SW 1271 (cell line): Measurements from ENCODE around the gene TARP.
"Not testable (repeated sequence)": the region's sequence is repeated elsewhere in the genome, so short reads cannot be mapped to it uniquely, and the experiment has no call there.

Experiments
- DNase-seq, 2 experiments: peaks; one replicate each; lab custom pipeline; 2025; lab: John Stamatoyannopoulos, UW

The TARP gene

DNA sequence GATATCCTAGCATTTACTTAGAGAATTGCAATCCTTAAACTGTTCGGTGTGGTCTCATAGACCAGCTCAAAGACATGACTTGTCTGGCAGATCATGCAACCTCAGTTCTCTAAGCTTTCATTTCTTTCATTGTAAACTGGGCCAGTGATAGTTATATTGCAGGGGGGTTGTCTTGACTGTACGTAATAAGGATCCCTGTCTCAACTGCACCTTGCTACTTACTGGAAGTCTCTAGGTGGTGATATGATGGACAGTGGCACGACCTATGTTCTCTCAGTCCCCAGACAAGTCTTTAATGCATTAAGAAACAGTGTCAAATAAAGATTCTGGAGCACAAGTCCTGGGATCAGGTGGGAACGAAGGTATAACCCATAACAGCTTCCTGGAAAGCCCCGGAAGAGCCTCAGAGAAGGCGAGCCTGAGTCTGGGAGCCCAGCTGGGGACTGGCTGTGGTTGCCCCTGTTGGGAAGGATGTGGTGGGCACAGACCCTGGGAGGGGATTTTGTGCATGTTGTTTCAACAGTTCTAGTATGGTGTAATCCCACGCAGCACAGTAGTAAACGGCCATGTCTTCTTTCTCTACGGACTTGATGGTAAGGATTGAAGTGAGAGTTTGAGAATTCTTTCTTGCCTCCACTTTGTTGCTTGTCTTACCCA lies 26.0 kb upstream of the TARP start:
- no peak for DNase-seq

DNA sequence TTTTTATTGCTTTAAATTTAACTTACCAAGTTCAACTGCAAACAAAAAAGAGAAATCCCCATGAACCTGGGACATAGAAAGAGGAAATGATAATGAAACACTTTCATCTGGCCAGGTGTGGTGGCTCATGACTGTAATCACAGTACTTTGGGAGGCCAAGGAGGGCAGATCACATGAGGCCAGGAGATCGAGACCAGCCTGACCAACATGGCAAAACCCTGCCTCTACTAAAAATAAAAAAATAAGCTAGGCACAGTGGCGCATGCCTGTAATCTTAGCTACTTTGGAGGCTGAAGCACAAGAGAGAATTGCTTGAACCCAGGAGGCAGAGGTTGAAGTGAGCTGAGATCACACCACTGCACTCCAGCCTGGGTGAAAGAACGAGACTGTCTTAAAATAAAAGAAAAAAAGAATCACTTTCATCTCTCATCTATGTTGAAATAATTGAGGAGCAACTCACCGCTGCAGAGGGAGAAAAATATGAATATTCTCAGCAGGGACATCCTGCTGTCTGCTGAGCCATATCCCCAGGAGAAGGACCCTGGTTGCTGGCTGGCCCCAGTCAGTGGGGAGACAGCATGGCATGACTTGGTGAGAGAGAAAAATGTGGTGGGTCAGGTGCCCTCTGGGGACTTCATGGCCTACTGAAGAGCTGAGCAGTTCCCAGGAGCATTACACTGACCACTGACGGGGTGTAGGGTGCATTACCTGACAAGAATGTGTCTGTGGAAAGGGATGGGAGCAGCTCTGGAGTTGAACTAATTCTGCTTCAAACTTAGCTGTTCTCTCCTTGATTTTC lies 22.8 kb upstream of the TARP start:
- DNase-seq = no peak

DNA sequence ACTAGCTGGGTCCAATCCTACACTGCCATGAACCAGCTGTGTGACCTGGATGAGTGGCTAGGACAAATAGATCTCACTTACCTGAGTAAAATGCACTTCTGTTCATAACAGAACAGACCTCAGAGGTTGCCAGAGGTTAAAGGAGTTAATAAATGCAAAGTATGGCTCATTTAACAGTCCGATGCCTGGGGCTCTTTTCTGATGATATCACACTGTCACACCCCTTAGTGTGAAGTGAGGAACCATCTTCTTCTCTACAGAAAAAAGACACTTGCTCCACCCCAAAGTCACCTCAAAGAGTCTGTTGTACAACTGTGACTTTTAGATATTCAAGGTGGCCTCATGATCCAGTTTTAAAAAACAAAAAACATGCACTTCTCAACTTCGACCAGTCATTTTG lies 21.5 kb upstream of the TARP start:
- DNase-seq = no peak

- no peak for DNase-seq
These were observed 19.0 kb upstream of the TARP start for GRCh38 chr7:38292442-38292841.

DNA sequence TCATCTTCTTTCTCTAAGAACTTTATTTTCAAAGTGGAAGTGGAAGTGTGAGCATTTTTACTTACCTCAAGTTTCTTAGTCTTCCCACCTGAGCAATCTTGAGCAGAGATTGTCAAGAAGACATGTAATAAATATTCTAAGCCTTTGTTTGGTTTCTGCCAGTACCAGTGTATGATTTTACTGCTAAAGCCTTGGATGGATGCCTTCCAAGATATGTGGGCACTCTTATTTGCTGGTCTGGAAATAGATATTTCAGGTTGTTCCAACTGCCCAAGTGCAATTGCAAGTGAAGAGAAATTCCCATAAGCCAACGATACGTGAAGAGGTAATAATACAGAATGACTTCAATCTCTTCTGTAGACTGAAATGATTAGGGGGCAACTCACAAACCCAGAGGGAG lies 18.2 kb upstream of the TARP start:
- no peak for DNase-seq

GRCh38 chr7:38291117-38291647 lies 17.7 kb upstream of the TARP start:
- no peak for DNase-seq

DNA sequence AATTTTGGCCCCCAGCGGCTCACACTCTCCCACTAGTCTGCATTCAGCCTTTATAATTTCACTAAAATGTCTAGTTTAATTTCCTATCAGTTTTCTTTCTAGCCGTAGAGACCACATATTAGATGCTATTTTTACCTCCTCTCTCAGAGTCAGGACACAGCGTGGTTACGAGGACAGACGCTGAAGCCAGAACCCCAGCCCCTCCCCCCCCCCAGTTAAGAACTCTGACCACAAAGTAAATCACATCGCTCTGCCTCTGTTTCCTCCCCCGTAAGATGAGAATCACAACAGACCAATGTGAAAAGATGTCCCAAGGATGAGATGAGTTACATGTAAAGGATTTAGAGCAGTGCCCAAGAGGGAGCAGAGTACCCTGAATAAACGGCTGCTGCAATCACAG lies 11.1 kb upstream of the TARP start:
- DNase-seq = no peak

- DNase-seq = no peak
These were observed 10.4 kb upstream of the TARP start for GRCh38 chr7:38283809-38284208.

DNA sequence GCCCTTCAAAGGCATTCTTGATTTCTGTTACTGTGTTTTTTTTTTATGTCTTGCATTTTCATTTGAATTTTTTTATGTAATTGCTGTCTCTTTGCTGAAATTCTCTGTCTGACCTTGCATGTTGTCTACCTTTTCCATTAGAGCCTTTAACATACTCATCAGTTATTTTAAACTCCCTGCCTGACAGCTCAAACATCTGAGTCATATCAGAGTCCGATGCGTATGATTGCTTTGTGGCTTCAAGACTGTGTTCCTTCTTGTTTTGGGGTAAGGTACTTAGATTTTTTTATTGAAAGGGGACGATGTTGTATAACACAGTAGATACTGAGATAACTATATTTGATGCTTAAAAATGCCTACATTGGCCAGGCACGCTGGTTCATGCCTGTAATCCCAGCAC lies 9.7 kb upstream of the TARP start:
- no peak for DNase-seq

DNA sequence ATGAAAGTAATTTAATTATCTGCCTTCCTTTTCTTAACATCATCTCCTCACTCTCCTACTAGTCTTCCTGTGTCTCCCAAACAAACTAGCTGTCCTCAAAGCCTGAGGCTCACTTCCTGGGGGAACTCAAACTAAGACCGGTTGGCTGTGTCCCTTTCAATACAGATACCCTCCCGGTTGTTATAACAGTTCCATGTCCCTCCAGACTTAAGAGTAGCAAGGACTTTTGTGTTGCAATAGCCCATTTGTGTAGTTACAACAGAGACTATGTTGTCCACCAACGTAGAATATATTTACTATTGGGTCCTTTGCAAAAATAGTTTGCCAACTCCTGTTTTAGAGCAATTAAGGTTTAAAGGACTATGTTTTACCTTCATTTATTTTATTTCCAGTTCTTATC lies 8.6 kb upstream of the TARP start:
- DNase-seq = no peak

DNA sequence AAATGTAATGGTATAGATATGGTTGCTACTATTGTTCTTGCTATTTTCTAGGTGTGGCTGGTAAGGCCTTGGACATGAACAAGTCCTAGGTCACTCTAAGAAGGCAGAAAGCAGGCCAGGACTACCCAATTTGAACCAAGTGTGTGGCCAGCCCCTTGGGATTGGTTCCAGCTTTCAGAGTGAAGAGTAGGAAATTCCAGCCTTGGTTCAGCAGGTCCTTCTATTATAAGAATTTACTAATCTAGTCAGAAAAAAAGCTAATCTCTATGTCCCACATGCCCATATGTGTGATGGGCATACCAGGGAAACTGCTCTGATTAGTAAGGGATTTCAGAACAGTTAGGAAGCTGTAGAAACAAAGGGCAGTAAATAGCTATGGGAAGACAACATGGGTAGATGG lies 7.8 kb upstream of the TARP start:
- no peak for DNase-seq

GRCh38 chr7:38280707-38281106 lies 7.3 kb upstream of the TARP start:
- DNase-seq = no peak

DNA sequence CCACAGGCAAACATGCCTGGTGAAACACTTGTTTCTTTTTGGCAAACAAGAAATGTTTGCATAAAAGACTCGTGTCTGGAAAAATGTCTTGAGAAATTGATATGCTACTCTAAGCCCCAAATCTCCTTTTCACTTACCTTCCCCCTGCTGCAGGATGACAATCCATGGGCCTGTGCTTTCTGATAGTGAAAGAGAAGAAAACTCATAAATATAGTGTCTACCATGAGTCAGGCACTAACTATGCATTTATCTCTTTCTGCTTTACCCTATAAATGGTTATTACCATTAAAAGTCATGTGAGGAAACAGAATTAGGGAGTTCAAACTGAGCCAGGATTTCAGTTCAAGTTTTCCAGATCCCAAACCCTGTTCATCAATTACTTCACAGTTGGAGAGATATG lies 6.6 kb upstream of the TARP start:
- DNase-seq = no peak

- no peak for DNase-seq
These were observed 2.9 kb upstream of the TARP start for GRCh38 chr7:38276096-38276877.

GRCh38 chr7:38274927-38275620 lies 1.6 kb upstream of the TARP start:
- no peak for DNase-seq

DNA sequence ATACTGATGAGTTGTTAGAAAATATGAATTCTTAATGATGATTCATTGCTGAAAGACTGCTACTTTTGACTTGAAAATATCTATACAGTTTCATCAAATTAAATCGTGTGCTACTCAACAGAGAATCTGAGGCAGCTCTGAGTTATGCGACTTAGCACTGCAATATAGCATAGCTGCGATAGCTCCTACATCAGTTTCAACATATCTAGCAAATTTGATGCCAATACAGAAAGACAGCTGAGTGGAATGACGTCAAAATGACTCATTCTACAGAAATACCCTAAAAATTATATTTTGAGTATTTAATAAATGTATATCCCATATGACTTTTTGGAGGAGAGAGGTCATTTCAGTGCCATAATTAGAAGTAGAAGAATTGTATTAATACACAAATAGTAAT lies 1.1 kb upstream of the TARP start:
- no peak for DNase-seq

DNA sequence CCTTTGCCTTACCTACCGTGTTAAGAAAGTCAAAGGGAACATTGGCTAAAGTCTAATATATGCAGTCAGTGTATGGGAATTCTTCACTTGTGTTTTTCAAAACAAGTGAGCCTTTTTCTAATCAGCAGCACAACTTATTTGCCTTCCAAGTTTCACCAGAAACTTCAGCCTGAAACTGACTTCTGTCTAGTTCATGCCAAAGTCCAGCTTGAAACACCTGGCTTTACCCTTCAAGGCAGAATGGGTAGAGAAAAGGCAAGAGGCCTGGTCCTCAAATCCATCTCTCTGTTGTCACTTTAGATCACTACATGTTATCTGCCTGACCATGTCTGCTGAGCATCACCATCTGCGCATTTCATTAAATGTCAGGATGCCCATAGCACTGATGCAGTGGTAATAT lies 3.0 kb downstream of the TARP start:
- not testable (repeated sequence) for DNase-seq

GRCh38 chr7:38269704-38270346 lies 3.6 kb downstream of the TARP start:
- DNase-seq = not testable (repeated sequence)

GRCh38 chr7:38265958-38266357 lies 7.5 kb downstream of the TARP start:
- not testable (repeated sequence) for DNase-seq

GRCh38 chr7:38264602-38265001 lies 8.8 kb downstream of the TARP start:
- not testable (repeated sequence) for DNase-seq

DNA sequence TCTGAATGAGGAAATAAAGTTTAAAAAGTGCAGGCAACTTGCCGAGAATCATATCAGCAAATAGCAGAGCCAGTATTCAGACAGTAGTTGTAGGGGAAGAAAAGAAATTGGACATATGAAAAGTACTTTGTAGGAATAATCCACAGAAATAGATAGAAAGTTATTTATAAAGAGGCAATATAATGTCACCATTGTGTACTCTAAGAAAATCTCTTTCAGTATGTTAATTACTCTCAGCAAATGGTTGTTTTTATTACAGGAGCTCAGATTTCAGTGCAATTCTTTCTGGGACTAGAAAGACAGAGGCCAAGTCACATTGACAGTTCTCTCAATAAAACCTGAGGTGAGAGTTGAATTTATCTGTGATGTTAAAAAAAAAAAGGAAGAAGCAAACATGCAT lies 10.2 kb downstream of the TARP start:
- DNase-seq = not testable (repeated sequence)

DNA sequence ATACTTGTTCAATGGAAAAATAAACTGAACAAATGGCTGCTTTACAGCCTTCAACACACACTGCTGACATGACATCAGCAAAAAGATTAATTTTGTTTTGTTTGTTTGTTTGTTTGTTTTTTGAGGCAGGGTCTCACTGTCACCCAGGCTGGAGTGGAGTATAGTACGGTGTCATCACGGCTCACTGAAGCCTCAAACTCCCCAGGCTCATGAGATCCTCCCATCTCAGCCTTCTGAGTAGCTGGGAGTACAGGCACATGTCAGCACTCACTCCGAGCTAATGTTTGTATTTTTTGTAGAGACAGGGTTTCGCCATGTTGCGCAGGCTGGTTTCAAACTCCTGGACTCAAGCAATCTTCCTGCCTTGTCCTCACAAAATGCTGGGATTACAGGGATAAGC lies 10.9 kb downstream of the TARP start:
- no peak for DNase-seq
